Esophagus muscularis mucosa (tissue), 3 donors: ENCODE results near the gene AASDH.

Experiments
- CTCF ChIP-seq, 3 experiments: fragments of 200-600 bp in 2 of 3; fragments of 450-650 bp in 1 of 3; sonication (generic) in 2 of 3; IDR thresholded peaks; one replicate each; pipeline ENCODE4 v1.5.1; 2017 to 2019; ENCODE audit warnings: antibody characterized with exemption in 3 of 3, mild to moderate bottlenecking in 2 of 3, moderate library complexity in 1 of 3
- POLR2A ChIP-seq: fragments of 450-650 bp; IDR thresholded peaks from one replicate; pipeline ENCODE4 v1.6.1; 2017; ENCODE audit warnings: antibody characterized with exemption, moderate library complexity, mild to moderate bottlenecking, low read depth

GRCh38 chr4:56375458-56375857, 11.8 kb downstream of the AASDH start:
- TF ChIP-seq CTCF (IDR thresholded peaks at IDR 0.05) (no peak), POLR2A (no peak)
